Stimulated activated CD8-positive, alpha-beta memory T cell treated with anti-CD3 and anti-CD28 coated beads, Interleukin-15, amount 100 ng/mL, for 4 hours (primary cell): Measurements from ENCODE around the gene TAF11L14.

Experiments
- DNase-seq, 2 donors: peaks; one replicate each; pipeline ENCODE4 v3.0.0-alpha.2; 2020; ENCODE audit warnings: low read depth in 2 of 2

Gene TAF11L14

DNA sequence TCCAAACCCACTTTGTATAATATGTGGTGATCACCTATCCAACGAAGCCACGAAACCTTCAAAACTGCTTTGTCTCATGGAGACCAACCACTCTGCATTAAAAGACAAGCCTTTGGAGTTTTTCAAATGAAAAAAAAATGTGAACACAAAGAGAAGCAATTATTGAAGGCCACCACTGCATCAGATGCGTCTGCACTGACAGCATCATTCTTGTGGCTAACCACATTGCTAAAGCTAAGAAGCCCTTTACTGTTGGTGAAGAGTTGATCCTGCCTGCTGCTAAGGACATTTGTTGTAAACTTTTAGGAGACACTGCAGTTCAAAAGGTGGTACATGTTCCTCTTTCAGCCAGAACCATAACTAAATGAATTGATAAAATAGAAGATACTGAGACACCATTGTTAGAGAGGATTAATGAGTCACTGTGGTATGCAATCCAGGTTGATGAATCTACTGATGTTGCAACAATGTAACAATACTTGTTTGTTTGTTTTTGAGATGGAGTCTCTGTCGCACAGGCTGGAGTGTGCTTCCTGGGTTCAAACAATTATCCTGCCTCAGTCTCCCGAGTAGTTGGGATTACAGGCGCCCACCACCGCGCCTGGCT, 45.4 kb downstream of the TAF11L14 start:
- no peak for DNase-seq

DNA sequence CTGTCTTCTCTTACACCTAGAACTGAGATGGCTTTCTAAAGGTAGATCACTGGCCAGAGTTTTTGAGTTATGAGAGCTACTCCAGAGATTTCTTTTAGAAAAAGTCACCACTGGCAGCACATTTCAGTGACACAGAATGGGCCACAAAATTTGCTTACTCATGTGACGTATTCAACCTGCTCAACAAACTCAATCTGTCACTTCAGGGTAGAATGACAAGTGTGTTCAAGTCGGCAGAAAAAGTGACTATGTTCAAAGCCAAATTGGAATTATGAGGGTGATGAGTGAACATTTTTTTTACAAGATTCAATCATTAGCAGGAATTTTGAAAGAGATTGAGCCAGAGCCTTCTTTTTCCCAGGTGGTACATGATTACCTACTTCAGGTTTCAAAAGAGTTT, 46.5 kb downstream of the TAF11L14 start:
- no peak for DNase-seq
